ENCODE results near the gene PUM2. TPM values are rescaled to one million over a fixed set of nuclear protein-coding genes. Genes with fewer than 3 reads are reported as not detected.

Gene PUM2
- total RNA-seq, 1 experiment from 2014 or later: 112 TPM

- no peaks in the 10 kb centered on the region for H3K27me3 ChIP-seq (replicated peaks; ENCODE audit: insufficient read depth, low read depth, low read length, poor library complexity)
- POLR2A ChIA-PET (ENCODE audit: low non-redundant PET): no interaction called here
- no peak for DNase-seq (ENCODE audit: low spot score)
- no peak overlapping the region for H3K4me3 ChIP-seq (ENCODE audit: low read depth, low read length, poor library complexity, severe bottlenecking)
- H3K4me1 ChIP-seq (ENCODE audit: insufficient read depth, low read length, poor library complexity, severe bottlenecking): no peaks in the 10 kb centered on the region
- no peak for TF ChIP-seq CTCF (conservative IDR thresholded peaks at IDR 0.05; ENCODE audit: low read depth, low read length)
- no peak for TF ChIP-seq EZH2 (IDR thresholded peaks at IDR 0.05; ENCODE audit: borderline replicate concordance, low read depth, low read length, poor library complexity, severe bottlenecking)
- CTCF ChIA-PET: no interaction called here
- BruUV-seq (replicated peaks): no TSS peak
- no peaks in the 10 kb centered on the region for H3K9me3 ChIP-seq (ENCODE audit: low read depth, low read length, poor library complexity, severe bottlenecking)
- H3K36me3 ChIP-seq (ENCODE audit: insufficient read depth, low read length, poor library complexity, severe bottlenecking): no peaks in the 10 kb centered on the region
- H3K27ac ChIP-seq (ENCODE audit: low read depth, low read length, poor library complexity, severe bottlenecking): no peak overlapping the region
- intact Hi-C loops (cut with micrococcal nuclease; ENCODE audit: unreplicated experiment): no loop called here
Measured at GRCh38 chr2:20398956-20399567, 48.4 kb upstream of the PUM2 start.

GRCh38 chr2:20397811-20398447 lies 47.3 kb upstream of the PUM2 start:
- H3K9me3 ChIP-seq (ENCODE audit: low read depth, low read length, poor library complexity, severe bottlenecking): no peaks in the 10 kb centered on the region
- H3K4me3 ChIP-seq (ENCODE audit: low read depth, low read length, poor library complexity, severe bottlenecking): no peak overlapping the region
- BruUV-seq (replicated peaks): no TSS peak
- TF ChIP-seq CTCF (conservative IDR thresholded peaks at IDR 0.05; ENCODE audit: low read depth, low read length): no peak
- TF ChIP-seq EZH2 (IDR thresholded peaks at IDR 0.05; ENCODE audit: borderline replicate concordance, low read depth, low read length, poor library complexity, severe bottlenecking): no peak
- no peaks in the 10 kb centered on the region for H3K36me3 ChIP-seq (ENCODE audit: insufficient read depth, low read length, poor library complexity, severe bottlenecking)
- no peak overlapping the region for H3K27ac ChIP-seq (ENCODE audit: low read depth, low read length, poor library complexity, severe bottlenecking)
- POLR2A ChIA-PET (ENCODE audit: low non-redundant PET): no interaction called here
- no peak for DNase-seq (ENCODE audit: low spot score)
- intact Hi-C loops (cut with micrococcal nuclease; ENCODE audit: unreplicated experiment): no loop called here
- CTCF ChIA-PET: no interaction called here
- no peaks in the 10 kb centered on the region for H3K4me1 ChIP-seq (ENCODE audit: insufficient read depth, low read length, poor library complexity, severe bottlenecking)
- H3K27me3 ChIP-seq (replicated peaks; ENCODE audit: insufficient read depth, low read depth, low read length, poor library complexity): no peaks in the 10 kb centered on the region

DNA sequence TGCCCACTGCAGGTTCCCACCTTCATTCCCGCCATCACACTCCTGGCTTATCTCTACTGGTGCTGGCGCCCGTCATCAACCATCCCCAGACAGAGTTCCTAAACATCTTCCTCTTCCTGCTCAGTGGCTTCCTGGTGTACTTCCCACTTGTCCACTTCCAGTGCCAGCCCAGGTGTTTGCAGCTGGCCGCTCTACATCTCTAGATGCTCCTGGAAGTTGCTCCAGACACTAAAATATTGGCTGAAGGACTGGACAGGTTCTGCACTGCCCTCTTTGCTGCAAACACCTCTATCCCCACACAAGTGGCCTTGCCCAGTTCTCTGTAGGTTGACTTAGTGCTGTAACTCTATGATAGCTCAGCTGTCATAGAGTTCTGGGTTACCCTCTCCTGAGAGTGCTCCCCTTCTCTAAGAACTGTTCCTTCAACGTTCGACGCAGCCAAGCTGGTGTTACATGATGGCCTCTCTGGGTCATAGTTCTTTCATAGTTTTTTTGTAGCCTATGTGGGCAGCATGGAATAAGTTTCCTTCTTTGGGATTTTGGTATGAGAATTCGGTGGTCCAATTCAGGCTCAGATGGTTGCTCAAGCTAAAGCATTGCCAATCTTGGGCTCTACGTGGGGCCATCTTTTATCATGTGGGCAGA lies 45.8 kb upstream of the PUM2 start:
- no peak for TF ChIP-seq CTCF (conservative IDR thresholded peaks at IDR 0.05; ENCODE audit: low read depth, low read length)
- no peak overlapping the region for H3K27ac ChIP-seq (ENCODE audit: low read depth, low read length, poor library complexity, severe bottlenecking)
- H3K27me3 ChIP-seq (replicated peaks; ENCODE audit: insufficient read depth, low read depth, low read length, poor library complexity): no peaks in the 10 kb centered on the region
- H3K9me3 ChIP-seq (ENCODE audit: low read depth, low read length, poor library complexity, severe bottlenecking): no peaks in the 10 kb centered on the region
- H3K4me3 ChIP-seq (ENCODE audit: low read depth, low read length, poor library complexity, severe bottlenecking): no peak overlapping the region
- no peaks in the 10 kb centered on the region for H3K4me1 ChIP-seq (ENCODE audit: insufficient read depth, low read length, poor library complexity, severe bottlenecking)
- intact Hi-C loops (cut with micrococcal nuclease; ENCODE audit: unreplicated experiment): no loop called here
- ChIA-PET POLR2A (ENCODE audit: low non-redundant PET) (no interaction called here), CTCF (no interaction called here)
- no peak for DNase-seq (ENCODE audit: low spot score)
- BruUV-seq (replicated peaks): no TSS peak
- no peaks in the 10 kb centered on the region for H3K36me3 ChIP-seq (ENCODE audit: insufficient read depth, low read length, poor library complexity, severe bottlenecking)

Data from A673 (cell line).